RCC 7860 (cell line): Measurements from ENCODE around the gene RHOB.

Source experiments
- DNase-seq: peaks from one replicate; pipeline ENCODE4 v3.0.0-alpha.2; 2015; ENCODE audit warnings: low spot score
- FAIRE-seq: peaks from 2 replicates; lab custom pipeline; 2012; peaks lifted over from hg19 to GRCh38; lab: Jason Lieb, UNC

The RHOB gene

GRCh38 chr2:20472569-20472968 lies 25.7 kb downstream of the RHOB start:
- FAIRE-seq (no peak), DNase-seq (no peak)

DNA sequence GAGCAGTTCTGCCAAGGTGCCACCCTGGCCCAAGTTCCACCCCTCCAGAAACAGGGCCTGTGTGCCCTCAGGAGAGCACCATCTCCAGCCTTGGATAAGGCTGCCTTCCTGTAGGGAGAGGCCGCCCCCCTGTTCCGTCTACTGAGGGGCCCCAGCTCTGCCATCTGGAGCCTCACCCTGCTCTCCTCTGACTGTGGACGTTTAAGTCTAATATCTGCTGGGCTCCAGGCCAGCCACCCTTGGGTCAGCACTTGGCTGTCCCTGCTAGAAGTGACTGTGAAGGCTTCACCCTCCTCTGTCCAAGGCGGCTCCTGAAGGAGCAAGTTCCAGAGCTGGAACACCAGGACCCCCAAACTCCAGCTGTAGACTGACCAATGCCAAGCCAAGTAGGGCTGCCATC lies 26.3 kb downstream of the RHOB start:
- FAIRE-seq (no peak), DNase-seq (no peak)

- no peak for FAIRE-seq
- no peak for DNase-seq
Observed at GRCh38 chr2:20474757-20475566, 28.1 kb downstream of the RHOB start.

GRCh38 chr2:20475567-20475952 lies 28.7 kb downstream of the RHOB start:
- no peak for FAIRE-seq
- no peak for DNase-seq

GRCh38 chr2:20476481-20476880 lies 29.6 kb downstream of the RHOB start:
- DNase-seq = no peak
- FAIRE-seq = no peak

DNA sequence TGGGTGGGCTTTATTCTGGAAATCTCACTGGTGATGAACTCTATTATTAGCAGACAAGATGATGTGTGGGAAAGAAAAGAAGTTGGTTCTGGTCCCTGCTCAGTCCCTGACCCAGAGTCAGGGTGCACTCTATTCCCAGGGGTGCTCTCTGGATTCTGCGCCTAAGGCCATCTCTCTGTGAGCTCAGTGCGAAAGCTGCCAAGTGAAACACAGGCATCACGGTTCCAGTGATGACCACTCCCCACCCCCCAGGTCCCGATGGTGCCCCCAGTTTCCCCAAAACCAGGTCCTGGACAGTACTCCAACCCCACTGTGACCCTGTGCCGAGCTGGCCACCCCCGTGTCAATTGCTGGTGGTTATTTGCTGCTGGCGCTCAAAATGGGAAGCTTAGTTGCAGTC lies 30.1 kb downstream of the RHOB start:
- no peak for FAIRE-seq

GRCh38 chr2:20478961-20479360 lies 32.1 kb downstream of the RHOB start:
- no peak for FAIRE-seq

More for the DNA sequence above, 30.1 kb downstream of the RHOB start:
- no peak for DNase-seq

GRCh38 chr2:20479835-20480234 lies 33.0 kb downstream of the RHOB start:
- FAIRE-seq = no peak
- no peak for DNase-seq

More at GRCh38 chr2:20478961-20479360, 32.1 kb downstream of the RHOB start:
- no peak for DNase-seq

DNA sequence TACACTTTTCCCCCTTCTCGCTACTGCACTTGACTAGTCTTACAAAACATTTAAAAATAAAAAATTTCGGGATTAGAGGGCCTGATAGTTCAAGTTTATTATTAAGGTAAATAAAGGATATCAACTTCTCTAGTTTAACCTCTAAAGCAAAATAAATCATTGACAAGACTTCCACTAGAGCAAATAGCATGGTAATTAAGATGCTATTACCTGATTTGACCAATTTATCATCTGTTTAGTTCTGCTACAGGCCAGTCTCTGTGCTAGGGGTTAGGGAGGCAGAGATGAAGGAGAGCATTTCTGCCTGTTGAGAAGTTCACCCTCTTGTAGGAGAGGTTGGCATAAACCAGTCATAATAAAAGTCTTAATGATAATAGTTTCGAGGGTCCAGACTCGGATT lies 34.0 kb downstream of the RHOB start:
- FAIRE-seq (no peak), DNase-seq (no peak)

DNA sequence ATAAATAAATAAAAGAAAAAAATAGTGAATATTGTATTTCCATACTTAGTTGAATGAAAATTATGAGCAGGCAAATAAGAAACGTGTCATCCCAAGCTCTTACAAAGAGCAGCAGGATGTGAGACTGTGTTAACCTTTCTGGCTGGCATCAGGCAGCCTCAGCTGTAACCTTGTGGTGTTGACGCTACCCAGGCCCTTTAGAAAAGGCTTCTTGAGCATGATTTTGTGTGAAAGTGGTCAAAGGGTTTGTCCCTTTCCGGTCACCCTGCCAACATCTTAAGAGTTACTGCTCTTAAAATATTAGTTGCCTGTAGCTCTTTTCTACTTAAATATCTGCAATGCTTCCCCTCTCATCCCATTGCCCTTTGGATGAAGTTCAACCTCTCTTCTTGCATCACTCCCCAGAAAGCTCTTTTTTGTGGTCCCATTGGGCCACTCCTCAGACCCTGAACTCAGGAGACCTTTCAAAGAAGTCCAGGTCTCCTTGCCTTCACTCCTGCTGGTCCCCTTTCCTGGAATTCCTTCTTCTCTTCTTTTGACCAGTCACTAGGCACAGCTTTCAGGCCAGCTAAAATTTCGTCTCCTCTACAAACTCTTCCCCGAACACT lies 35.0 kb downstream of the RHOB start:
- FAIRE-seq = no peak
- no peak for DNase-seq

DNA sequence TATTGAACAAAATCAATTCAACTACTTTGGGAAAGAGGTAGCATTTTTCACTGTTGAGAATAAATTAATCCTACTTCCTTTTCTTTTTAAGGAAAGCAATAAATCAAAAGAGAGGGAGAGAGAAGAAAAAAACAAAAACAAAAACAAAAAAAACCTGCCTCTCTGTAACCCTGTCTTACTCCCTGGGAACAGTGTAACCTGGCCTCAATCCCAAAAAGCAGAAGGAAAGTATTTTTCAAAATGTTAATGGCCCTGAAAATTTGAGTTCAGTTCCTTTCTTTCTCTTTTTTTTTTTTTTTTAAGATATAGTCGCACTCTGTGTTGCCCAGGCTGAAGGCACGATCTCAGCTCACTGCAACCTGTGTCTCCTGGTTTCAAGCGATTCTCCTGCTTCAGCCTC lies 35.9 kb downstream of the RHOB start:
- FAIRE-seq = no peak
- no peak for DNase-seq

DNA sequence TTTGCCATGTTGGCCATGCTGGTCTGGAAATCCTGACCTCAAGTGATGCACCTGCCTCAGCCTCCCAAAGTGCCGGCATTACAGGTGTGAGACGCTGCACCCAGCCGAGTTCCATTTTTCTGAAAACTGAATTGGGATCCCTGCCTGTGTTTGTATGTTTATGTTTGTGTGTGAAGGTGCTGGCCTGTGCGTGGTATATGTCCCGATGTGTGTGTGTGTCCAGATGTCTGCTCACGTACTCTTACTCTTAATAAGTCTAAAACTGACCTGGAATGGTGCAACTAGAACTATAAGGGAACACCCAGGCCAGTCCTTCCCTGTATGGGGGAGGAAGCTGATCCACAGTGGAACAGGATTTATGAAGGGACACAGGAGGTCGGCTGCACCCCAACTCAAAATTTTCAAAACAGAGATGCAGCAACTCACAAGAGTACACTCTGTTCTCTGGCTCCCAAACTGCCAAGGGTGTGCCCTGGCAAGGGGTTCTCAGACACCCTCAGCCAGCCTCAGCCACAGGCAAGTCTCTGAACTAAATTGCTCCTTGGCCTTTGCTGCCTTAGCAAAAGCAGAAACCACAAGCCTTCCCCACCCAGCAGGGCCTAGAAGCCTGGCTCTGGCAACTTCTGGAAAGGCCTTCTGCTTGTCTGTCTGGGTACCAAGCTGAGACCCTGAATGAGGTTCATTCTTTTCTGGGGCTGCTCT lies 36.5 kb downstream of the RHOB start:
- DNase-seq (no peak), FAIRE-seq (no peak)

- DNase-seq (no peak), FAIRE-seq (no peak)
Observed at GRCh38 chr2:20484034-20484617, 37.3 kb downstream of the RHOB start.

- FAIRE-seq (no peak), DNase-seq (no peak)
Observed at GRCh38 chr2:20484810-20485611, 38.1 kb downstream of the RHOB start.

DNA sequence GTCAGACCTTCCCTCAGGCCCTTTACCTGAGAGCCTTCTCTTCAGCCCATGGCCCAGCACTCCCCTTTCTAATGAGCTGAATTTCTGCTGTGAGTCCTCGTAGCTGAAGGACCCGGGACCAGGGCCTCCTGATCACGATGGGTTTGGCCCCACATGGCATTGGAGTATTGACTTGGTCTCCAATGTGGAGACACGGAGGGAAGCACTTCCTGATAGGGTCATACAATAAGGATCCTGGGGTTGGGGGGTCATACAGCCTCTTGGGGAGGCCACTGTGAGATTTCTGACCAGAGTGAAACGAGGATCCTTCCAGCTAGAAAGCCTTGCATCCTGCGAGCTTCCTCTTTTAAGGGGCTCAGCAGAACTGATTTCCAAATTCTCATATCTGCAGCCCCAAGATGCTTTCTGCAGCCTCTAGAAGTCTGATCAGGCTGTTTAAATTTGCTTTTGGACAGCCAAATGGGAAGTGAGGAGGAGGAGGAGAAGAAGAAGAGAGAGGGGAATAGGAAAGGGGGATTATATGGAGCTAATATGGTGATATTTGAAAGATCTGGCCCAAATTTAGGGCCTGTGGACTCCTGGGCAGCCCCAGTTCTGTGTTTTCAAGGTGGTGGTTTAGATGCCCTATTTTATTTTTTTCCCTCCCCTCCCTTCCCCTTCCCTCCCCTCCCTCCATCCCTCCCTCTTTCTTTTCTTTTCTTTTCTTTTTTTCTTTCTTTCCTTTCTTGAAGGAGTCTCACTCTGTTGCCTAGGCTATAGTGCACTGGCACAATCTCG lies 38.9 kb downstream of the RHOB start:
- DNase-seq = no peak
- FAIRE-seq = no peak

DNA sequence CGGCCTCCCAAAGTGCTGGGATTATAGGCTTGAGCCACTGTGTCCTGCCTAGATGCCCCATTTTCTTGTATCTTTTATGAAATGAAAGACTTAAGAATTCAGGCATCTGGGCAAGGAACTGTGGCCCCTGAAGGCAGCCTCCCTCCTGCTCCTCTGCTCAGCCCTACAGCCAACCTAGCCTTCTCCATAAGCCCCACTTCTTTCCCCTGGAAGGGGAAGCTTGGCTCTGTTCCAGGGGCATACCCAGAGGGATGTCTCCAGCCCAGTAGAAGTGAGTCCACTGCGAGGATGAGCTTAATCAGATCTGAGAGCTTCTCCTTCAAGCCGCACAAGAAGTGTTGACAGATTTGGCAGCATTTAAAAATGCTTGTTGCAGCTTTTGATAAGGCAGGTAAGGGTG lies 39.7 kb downstream of the RHOB start:
- no peak for FAIRE-seq
- DNase-seq = no peak

DNA sequence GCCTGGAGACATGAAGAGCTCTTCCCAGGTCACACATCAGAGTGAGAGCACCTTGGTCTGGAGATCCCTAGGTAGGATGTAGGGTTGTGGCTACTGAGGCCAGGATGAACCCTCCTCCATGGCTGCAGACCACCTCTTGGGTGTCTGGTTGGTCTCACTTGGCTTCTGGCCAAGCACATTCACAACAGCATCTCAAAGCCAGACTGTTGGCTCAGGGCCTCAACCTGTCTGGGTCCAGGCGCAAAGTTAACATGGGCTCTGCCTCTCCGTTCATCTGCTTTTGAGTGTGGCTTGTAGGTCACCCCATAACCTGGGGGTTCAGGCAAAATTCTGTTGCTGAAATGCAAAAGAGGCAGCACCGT lies 40.1 kb downstream of the RHOB start:
- no peak for FAIRE-seq
- DNase-seq = no peak

- FAIRE-seq = no peak
Observed at GRCh38 chr2:20487392-20488174, 40.7 kb downstream of the RHOB start.

DNA sequence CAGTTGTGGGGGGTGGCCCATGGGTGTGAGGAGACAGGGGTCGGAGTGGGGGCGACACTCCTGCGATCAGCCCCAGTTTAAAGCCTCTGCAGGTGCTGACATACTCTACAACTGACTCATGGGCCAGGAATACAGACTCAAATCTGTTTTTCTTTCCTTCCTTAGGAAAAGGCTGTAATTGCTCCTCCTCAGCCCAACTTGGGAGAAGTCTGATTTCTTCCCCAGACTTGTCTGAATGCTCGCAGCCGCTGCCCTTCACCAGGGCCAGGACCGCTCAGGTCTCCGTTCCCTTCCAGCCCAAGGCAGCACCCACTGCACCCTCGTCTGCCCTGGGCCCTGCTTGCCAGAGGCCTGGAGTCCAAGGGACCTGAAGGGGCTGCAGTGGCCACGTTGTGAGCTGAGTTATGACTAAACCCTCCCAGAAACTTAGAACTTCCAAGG lies 41.3 kb downstream of the RHOB start:
- DNase-seq (no peak), FAIRE-seq (no peak)

More at GRCh38 chr2:20487392-20488174, 40.7 kb downstream of the RHOB start:
- no peak for DNase-seq
